Neural cell (in vitro differentiated cells): ENCODE measurements around the gene SERPINB10. TPM values are rescaled to one million over a fixed set of nuclear protein-coding genes. Genes with fewer than 3 reads are reported as not detected.

ENCODE experiments used
- H2AFZ ChIP-seq: fragments of 200-600, 300-800 bp; sonication (generic), shearing (Covaris generic); 2 replicates; pipeline ENCODE4 v1.6.0; 2014; ENCODE audit warnings: low read depth, mild to moderate bottlenecking, antibody characterized with exemption, low read length, moderate library complexity
- H3F3A ChIP-seq: fragments of 200-600 bp; shearing (Covaris generic); 2 replicates; pipeline ENCODE4 v1.6.1; 2016; ENCODE audit warnings: mild to moderate bottlenecking, moderate library complexity, mixed read lengths, antibody characterized with exemption, low read length; ENCODE audit not compliant: insufficient read depth, poor library complexity, severe bottlenecking
- H3K27ac ChIP-seq: fragments of 200-600, 300-800 bp; sonication (generic), shearing (Covaris generic); 2 replicates; pipeline ENCODE4 v1.5.1; 2014; ENCODE audit warnings: mild to moderate bottlenecking, low read length, moderate library complexity
- H3K27me3 ChIP-seq: fragments of 300-800, 200-600 bp; sonication (generic), shearing (Covaris generic); 2 replicates; pipeline ENCODE4 v1.6.0; 2014; ENCODE audit warnings: mild to moderate bottlenecking, low read depth, low read length, moderate library complexity; ENCODE audit not compliant: insufficient read depth
- H3K36me3 ChIP-seq: fragments of 300-800, 200-600 bp; sonication (generic), shearing (Covaris generic); 2 replicates; pipeline ENCODE4 v1.5.1; 2014; ENCODE audit warnings: mild to moderate bottlenecking, antibody characterized with exemption, low read length, moderate library complexity; ENCODE audit not compliant: insufficient read depth
- H3K4me2 ChIP-seq: fragments of 300-800, 200-600 bp; sonication (generic), shearing (Covaris generic); 2 replicates; pipeline ENCODE4 v1.6.0; 2014; ENCODE audit warnings: mild to moderate bottlenecking, low read length
- H3K4me3 ChIP-seq: fragments of 300-800, 200-600 bp; sonication (generic), shearing (Covaris generic); 2 replicates; pipeline ENCODE4 v1.5.1; 2014; ENCODE audit warnings: mild to moderate bottlenecking, low read length, moderate library complexity
- H3K79me2 ChIP-seq: fragments of 200-600 bp; shearing (Covaris generic); replicated peaks from 2 replicates; pipeline ENCODE4 v1.6.0; 2014; ENCODE audit warnings: mild to moderate bottlenecking, low read length, moderate library complexity; ENCODE audit not compliant: insufficient read depth
- H3K9ac ChIP-seq: fragments of 300-800, 200-600 bp; sonication (generic), shearing (Covaris generic); 2 replicates; pipeline ENCODE4 v1.6.1; 2016; ENCODE audit warnings: mild to moderate bottlenecking, low read length, mixed read lengths
- H3K9me2 ChIP-seq: fragments of 200-600 bp; shearing (Covaris generic); 2 replicates; pipeline ENCODE4 v1.6.1; 2016; ENCODE audit warnings: mild to moderate bottlenecking, low read length, mixed read lengths; ENCODE audit not compliant: insufficient read depth
- H3K9me3 ChIP-seq: fragments of 200-600, 300-800 bp; sonication (generic), shearing (Covaris generic); 2 replicates; pipeline ENCODE4 v1.6.1; 2016; ENCODE audit warnings: mild to moderate bottlenecking, mixed run types, low read length, moderate library complexity, mixed read lengths
- H4K20me1 ChIP-seq: fragments of 200-600 bp; shearing (Covaris generic); 2 replicates; pipeline ENCODE4 v1.6.1; 2016; ENCODE audit warnings: mild to moderate bottlenecking, mixed run types; ENCODE audit not compliant: insufficient read depth
- CTCF ChIP-seq: fragments of 450-650 bp; IDR thresholded peaks from 2 replicates; pipeline ENCODE4 v1.5.1; 2014; ENCODE audit warnings: antibody characterized with exemption, mild to moderate bottlenecking, moderate library complexity; ENCODE audit not compliant: poor library complexity, severe bottlenecking
- EP300 ChIP-seq: fragments of 450-650 bp; conservative IDR thresholded peaks from 2 replicates; pipeline ENCODE4 v1.6.1; 2014; ENCODE audit warnings: antibody characterized with exemption, mild to moderate bottlenecking, moderate library complexity; ENCODE audit not compliant: poor library complexity, severe bottlenecking
- EZH2 ChIP-seq: fragments of 200-600, 300-800 bp; shearing (Covaris generic), sonication (generic); IDR thresholded peaks from 2 replicates; pipeline ENCODE4 v1.6.1; 2014; ENCODE audit warnings: antibody characterized with exemption, low read length, borderline replicate concordance, mild to moderate bottlenecking; ENCODE audit not compliant: insufficient read depth, poor library complexity, severe bottlenecking
- MXI1 ChIP-seq: fragments of 450-650 bp; conservative IDR thresholded peaks from 2 replicates; pipeline ENCODE4 v1.6.1; 2014; ENCODE audit warnings: antibody characterized with exemption, mild to moderate bottlenecking; ENCODE audit not compliant: poor library complexity, severe bottlenecking
- POLR2AphosphoS5 ChIP-seq: IDR thresholded peaks from 2 replicates; pipeline ENCODE4 v1.6.1; 2012
- RAD21 ChIP-seq: fragments of 450-650 bp; conservative IDR thresholded peaks from 2 replicates; pipeline ENCODE4 v1.6.1; 2014; ENCODE audit warnings: antibody characterized with exemption, mild to moderate bottlenecking, moderate library complexity
- REST ChIP-seq: IDR thresholded peaks from 2 replicates; pipeline ENCODE4 v1.6.1; 2012; ENCODE audit warnings: borderline replicate concordance
- SMC3 ChIP-seq: fragments of 450-650 bp; conservative IDR thresholded peaks from 2 replicates; pipeline ENCODE4 v1.6.1; 2014; ENCODE audit warnings: antibody characterized with exemption, mild to moderate bottlenecking, moderate library complexity; ENCODE audit not compliant: poor library complexity
- TAF1 ChIP-seq: IDR thresholded peaks from 2 replicates; pipeline ENCODE4 v1.6.1; 2012; ENCODE audit warnings: low read depth
- polyA plus RNA-seq: library from polyadenylated mRNA; depleted of rRNA; stranded (reverse); fragments of >200 nt; gene quantifications from 2 replicates; pipeline ENCODE4 v1.2.3, GENCODE V29; 2014

Gene SERPINB10
- polyA plus RNA-seq, 1 donor from 2014 or later: not detected

- Histone ChIP-seq H2AFZ (no peak overlapping the region), H3K27ac (no peak overlapping the region), H3F3A (no peaks in the 10 kb centered on the region), H3K36me3 (no peaks in the 10 kb centered on the region), H3K9me2 (no peaks in the 10 kb centered on the region), H3K9ac (no peak overlapping the region), H3K9me3 (no peaks in the 10 kb centered on the region), H3K79me2 (no peaks in the 10 kb centered on the region), H3K27me3 (no peaks in the 10 kb centered on the region), H3K4me3 (no peak overlapping the region), H4K20me1 (no peaks in the 10 kb centered on the region), H3K4me2 (no peak overlapping the region)
- TF ChIP-seq EZH2: no peak
- TF ChIP-seq POLR2AphosphoS5: no peak
- TF ChIP-seq TAF1: no peak
- TF ChIP-seq EP300: no peak
- TF ChIP-seq SMC3: no peak
- no peak for TF ChIP-seq MXI1
- no peak for TF ChIP-seq RAD21
- TF ChIP-seq REST: no peak
- no peak for TF ChIP-seq CTCF
These were observed 25.2 kb upstream of the SERPINB10 start for GRCh38 chr18:63882333-63883141.

GRCh38 chr18:63883617-63884016 lies 24.1 kb upstream of the SERPINB10 start:
- Histone ChIP-seq H3K9me3 (no peaks in the 10 kb centered on the region), H3K4me3 (no peak overlapping the region), H4K20me1 (no peaks in the 10 kb centered on the region), H3K4me2 (no peak overlapping the region), H3K9me2 (no peaks in the 10 kb centered on the region), H3K79me2 (no peaks in the 10 kb centered on the region), H3K27me3 (no peaks in the 10 kb centered on the region), H2AFZ (no peak overlapping the region), H3K9ac (no peak overlapping the region), H3F3A (no peaks in the 10 kb centered on the region), H3K36me3 (no peaks in the 10 kb centered on the region), H3K27ac (no peak overlapping the region)
- TF ChIP-seq CTCF (no peak), EZH2 (no peak), EP300 (no peak), RAD21 (no peak), REST (no peak), MXI1 (no peak), POLR2AphosphoS5 (no peak), SMC3 (no peak)
